ENCODE results near the gene BLM. TPM values are rescaled to one million over a fixed set of nuclear protein-coding genes. Genes with fewer than 3 reads are reported as not detected.

BLM gene
- total RNA-seq, 1 donor from 2014 or later: 5.6 TPM

GRCh38 chr15:90701048-90701447 lies 16.1 kb upstream of the BLM start:
- Histone ChIP-seq H3K4me3 (ENCODE audit: low read depth, low read length) (no peak overlapping the region), H3K36me3 (ENCODE audit: control insufficient read depth, insufficient read depth, low read length) (no peaks in the 10 kb centered on the region), H3K27me3 (ENCODE audit: control insufficient read depth, insufficient read depth, low read length) (no peaks in the 10 kb centered on the region)
- TF ChIP-seq CTCF (IDR thresholded peaks at IDR 0.05; ENCODE audit: insufficient read depth, low read length, poor library complexity, severe bottlenecking): no peak
- DNase-seq (ENCODE audit: low read depth): no peak

GRCh38 chr15:90701880-90702630 lies 15.1 kb upstream of the BLM start:
- TF ChIP-seq CTCF (IDR thresholded peaks at IDR 0.05; ENCODE audit: insufficient read depth, low read length, poor library complexity, severe bottlenecking): no peak

GRCh38 chr15:90703455-90703854 lies 13.7 kb upstream of the BLM start:
- Histone ChIP-seq H3K27me3 (ENCODE audit: control insufficient read depth, insufficient read depth, low read length) (no peaks in the 10 kb centered on the region), H3K36me3 (ENCODE audit: control insufficient read depth, insufficient read depth, low read length) (no peaks in the 10 kb centered on the region), H3K4me3 (ENCODE audit: low read depth, low read length) (no peak overlapping the region)
- DNase-seq (ENCODE audit: low read depth): no peak
- no peak for TF ChIP-seq CTCF (IDR thresholded peaks at IDR 0.05; ENCODE audit: insufficient read depth, low read length, poor library complexity, severe bottlenecking)

More at GRCh38 chr15:90701880-90702630, 15.1 kb upstream of the BLM start:
- no peaks in the 10 kb centered on the region for H3K36me3 ChIP-seq (ENCODE audit: control insufficient read depth, insufficient read depth, low read length)
- H3K4me3 ChIP-seq (ENCODE audit: low read depth, low read length): no peak overlapping the region
- DNase-seq (ENCODE audit: low read depth): no peak
- H3K27me3 ChIP-seq (ENCODE audit: control insufficient read depth, insufficient read depth, low read length): no peaks in the 10 kb centered on the region

GRCh38 chr15:90705212-90705611 lies 11.9 kb upstream of the BLM start:
- Histone ChIP-seq H3K4me3 (ENCODE audit: low read depth, low read length) (no peak overlapping the region), H3K36me3 (ENCODE audit: control insufficient read depth, insufficient read depth, low read length) (no peaks in the 10 kb centered on the region), H3K27me3 (ENCODE audit: control insufficient read depth, insufficient read depth, low read length) (no peaks in the 10 kb centered on the region)
- no peak for TF ChIP-seq CTCF (IDR thresholded peaks at IDR 0.05; ENCODE audit: insufficient read depth, low read length, poor library complexity, severe bottlenecking)
- no peak for DNase-seq (ENCODE audit: low read depth)

GRCh38 chr15:90706394-90707327 lies 10.5 kb upstream of the BLM start:
- DNase-seq (ENCODE audit: low read depth): no peak
- Histone ChIP-seq H3K36me3 (ENCODE audit: control insufficient read depth, insufficient read depth, low read length) (no peaks in the 10 kb centered on the region), H3K4me3 (ENCODE audit: low read depth, low read length) (no peak overlapping the region), H3K27me3 (ENCODE audit: control insufficient read depth, insufficient read depth, low read length) (no peaks in the 10 kb centered on the region)
- TF ChIP-seq CTCF (IDR thresholded peaks at IDR 0.05; ENCODE audit: insufficient read depth, low read length, poor library complexity, severe bottlenecking): no peak

All from kidney epithelial cell (primary cell).